GM23248 (cell line): ENCODE results near the gene CELSR2.

Source experiments
- EZH2 ChIP-seq: fragments of 200-600 bp; sonication (generic); IDR thresholded peaks from 2 replicates; pipeline ENCODE4 v1.6.1; 2018; ENCODE audit warnings: antibody characterized with exemption, mild to moderate bottlenecking; ENCODE audit not compliant: insufficient read depth, poor library complexity, severe bottlenecking
- EZH2phosphoT487 ChIP-seq: fragments of 200-600 bp; sonication (generic); IDR thresholded peaks from 2 replicates; pipeline ENCODE4 v1.6.1; 2018; ENCODE audit warnings: antibody characterized with exemption, moderate library complexity, mild to moderate bottlenecking, low read depth; ENCODE audit not compliant: insufficient read depth

DNA sequence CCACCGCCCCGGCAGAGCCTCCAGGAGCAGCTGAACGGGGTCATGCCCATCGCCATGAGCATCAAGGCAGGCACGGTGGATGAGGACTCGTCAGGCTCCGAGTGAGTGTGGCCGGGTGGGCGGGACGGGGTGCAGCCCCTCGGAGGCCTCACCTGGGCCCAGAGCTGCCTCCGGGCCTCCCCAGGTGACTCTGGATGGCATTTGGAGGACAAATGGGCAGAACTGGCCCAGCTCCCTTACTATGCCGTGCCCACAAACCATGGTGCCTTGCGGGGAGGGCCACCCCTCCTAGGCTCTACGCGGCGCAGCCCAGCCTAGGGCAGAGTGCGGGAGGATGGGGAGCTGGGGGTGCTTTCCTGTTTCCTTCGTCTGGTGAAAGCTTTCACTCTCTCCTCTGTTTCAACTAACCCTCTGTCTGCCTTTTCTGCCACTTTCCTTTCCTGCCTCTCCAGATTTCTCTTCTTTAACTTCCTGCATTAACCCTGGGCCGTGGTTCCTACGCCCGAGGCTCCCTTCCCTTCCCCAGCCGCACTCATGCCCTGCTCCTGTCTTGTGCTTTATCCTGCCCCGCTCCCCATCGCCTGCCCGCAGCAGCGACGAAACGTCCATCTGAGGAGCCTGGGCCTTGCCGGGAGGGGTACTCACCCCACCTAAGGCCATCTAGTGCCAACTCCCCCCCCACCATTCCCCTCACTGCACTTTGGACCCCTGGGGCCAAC lies 24.4 kb downstream of the CELSR2 start:
- TF ChIP-seq EZH2: no peak
- TF ChIP-seq EZH2phosphoT487: no peak
